GDM1 (cell line): ENCODE measurements around the gene CLPSL1.

ENCODE experiments used
- DNase-seq: peaks from one replicate; lab custom pipeline; 2025; lab: John Stamatoyannopoulos, UW

The CLPSL1 gene

DNA sequence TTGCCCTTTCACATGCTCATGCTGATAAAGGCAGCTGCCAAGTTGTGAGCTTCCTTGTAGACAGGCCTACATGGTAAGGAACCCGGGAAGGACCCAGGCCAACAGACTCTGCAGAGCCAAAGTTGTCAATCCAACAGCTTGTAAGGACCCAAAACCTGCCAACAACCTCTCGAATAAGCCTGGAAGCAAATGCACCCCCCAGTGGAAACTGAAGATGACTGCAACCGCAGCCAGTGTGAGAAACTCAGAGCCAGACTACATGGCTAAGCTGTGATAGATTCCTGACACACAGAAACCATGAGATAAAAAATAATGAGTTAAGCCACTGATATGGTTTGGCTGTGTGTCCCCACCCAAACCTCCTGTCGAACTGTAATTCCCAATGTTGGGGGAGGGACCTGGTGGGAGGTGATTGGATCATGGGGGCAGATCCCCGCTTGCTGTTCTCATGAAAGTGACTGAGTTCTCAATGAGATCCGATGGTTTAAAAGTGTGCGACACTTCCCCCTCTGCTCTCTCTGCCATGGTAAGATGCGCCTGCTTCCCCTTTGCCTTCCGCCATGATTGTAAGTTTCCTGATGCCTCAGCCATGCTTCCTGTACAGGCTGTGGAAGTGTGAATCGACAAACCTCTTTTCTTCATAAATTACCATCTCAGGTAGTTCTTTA, 23.2 kb upstream of the CLPSL1 start:
- no peak for DNase-seq

DNA sequence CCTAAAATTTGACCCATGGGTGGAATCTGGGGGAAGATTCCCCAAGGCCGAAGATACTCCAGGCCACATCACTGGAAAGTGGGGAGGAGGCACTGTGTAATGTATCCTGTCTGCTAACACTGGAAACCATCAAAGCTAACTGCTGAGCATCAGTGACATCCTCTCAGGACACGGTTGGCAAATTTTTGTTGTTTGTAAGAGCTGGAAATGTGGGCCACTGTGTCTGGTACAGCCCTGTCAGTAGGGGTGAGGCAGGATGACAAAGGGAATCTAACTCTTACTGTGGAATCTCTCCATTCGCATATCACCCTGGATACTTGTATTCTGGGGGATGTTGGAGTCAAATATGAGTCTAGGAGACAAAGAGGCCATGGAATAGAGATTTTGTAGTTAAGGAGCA, 21.4 kb upstream of the CLPSL1 start:
- no peak for DNase-seq

DNA sequence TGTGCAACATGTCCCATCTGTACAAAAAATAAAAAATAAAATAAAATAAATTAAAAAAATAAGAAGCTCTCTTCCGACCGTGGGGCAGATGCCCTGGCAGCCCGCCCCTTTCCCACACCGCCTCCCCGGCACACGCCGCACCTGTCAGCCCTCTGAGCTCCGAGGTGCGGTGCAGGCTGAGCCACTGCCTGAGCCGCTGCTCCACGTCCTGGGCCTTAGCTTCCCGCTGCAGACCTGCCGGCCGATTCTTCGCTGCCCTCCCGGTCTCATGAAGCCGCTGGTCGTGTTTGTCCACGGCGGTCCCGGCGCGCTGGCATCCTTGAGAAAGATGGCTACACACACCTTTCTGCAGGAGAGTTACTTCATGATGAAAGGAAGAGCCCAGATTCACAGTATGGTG, 15.1 kb upstream of the CLPSL1 start:
- no peak for DNase-seq

DNA sequence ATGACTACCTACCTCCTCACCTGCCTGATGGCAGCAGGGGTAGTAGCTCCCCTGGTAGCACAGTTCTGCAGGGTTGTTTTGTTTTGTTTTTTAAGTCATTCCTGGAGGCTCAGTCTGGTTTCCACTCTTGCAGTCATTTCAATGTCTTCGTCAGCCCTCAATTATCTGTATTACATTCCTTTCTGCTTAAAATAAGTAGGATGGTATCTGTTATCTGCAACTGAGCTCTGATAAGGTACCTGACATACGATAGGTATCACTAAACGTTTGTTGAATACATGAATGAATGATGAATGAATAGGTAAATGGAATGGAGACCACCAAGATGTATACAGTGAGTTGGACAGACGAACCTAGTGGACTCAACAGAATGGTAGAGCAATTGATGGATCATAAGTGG, 11.6 kb upstream of the CLPSL1 start:
- no peak for DNase-seq

DNA sequence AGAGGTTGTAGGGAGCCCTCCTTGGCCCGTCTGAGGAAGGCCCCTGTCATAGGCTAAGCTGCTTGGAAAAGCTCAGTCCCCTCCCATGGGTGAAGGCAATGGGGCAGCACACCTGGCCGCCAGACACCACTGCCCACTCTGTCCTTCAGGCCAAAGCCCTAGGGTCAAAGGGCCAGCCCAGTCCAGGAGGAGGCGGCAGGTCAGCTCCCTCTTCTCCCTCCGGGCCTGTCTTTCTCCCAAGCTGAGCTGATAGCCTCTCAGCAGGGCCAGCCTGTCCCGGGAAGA, 9.5 kb upstream of the CLPSL1 start:
- no peak for DNase-seq

DNA sequence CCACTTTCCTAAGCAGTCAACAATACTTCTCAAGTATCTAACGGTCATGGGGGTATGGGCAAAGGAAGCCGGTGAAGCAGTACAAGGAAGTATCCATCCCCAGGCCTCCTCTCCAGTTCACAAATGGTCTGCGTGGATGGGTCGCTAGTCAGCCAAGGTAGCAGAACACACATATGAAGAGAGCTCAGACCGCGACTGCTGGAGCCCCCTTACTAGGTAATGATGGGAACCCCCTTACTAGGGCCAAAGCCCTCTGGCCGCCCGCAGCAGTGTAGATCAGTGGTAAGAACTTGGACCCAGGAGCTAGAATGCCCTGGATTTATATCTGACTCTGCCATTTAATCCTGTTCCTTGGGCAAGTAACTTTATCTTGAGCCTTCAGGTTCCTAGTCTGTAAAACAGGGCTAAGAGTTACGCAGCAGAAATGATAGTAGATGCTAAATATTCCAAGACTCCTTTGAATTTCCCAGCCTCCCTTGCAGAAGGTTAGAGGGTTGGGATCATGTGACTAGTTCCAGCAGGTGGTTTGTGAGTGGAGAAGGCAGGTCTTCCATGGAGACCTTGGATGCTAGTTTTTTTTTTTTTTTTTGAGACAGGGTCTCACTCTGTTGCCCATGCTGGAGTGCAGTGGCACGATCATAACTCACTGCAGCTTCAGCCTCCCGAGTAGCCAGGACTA, 6.6 kb upstream of the CLPSL1 start:
- no peak for DNase-seq

DNA sequence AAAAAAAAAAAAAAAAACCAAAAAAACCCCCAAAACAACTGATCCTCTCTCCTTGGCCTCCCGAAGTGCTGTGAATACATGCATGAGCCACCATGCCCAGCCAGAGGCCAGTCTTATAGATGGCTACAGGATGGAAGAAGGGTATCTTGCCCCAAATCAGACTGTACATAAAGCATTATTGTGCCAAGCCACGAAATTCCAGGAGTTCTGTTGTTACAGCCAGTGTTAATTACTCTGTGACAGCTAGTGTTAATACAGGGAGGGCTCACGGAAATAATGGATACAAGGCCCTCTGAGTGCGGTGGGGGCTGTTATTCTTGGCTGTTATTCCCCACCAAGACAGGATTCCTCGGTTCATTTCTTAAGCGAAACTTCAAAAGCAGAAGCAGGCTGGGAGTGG, 5.8 kb upstream of the CLPSL1 start:
- DNase-seq: no peak

DNA sequence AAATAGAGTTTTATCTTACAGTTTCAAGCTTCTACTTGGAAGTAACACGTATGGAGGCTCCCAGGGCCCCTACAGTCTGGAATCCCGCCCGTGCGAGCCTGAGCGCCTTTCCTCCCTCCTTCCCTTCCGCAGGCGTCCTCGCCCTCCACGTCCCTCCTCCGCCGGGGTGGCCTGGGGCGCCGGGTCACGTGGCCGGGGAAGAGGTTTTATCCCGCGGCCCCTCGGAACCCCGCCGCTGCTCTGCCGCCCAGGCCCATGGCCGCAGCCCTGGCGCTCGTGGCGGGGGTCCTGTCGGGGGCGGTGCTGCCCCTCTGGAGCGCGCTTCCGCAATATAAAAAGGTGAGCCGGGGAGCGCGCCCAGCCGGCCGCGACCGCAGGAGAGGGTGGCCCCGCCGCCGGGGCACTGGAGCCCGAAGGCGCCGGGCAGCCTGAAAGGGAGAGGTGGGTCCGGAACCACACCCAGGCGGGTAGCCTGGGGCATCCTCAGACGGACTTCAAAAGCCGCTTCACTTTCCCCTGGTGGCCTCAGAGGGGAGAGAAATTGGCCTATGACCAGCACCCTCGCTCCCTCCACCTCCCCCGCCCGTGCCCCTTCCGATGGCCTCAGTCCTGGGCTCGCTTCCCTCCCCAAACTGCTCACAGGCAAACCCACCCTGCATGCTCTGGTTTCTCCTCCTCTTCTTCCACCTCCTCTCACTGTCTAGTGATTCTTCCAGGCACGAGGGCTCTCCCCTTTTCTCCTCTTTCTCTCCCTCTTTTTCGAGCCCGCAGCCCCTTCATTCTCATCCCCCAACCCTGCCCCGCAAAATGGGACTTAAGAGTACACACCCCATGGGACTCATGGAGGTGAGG, 4.2 kb upstream of the CLPSL1 start, which contains the start of gene CLPSL2:
CLPSL2 (plus strand) TSS at position 235 of the 852 bp plus-strand sequence; CDS start at position 256, 21 bp downstream.
- no peak for DNase-seq

DNA sequence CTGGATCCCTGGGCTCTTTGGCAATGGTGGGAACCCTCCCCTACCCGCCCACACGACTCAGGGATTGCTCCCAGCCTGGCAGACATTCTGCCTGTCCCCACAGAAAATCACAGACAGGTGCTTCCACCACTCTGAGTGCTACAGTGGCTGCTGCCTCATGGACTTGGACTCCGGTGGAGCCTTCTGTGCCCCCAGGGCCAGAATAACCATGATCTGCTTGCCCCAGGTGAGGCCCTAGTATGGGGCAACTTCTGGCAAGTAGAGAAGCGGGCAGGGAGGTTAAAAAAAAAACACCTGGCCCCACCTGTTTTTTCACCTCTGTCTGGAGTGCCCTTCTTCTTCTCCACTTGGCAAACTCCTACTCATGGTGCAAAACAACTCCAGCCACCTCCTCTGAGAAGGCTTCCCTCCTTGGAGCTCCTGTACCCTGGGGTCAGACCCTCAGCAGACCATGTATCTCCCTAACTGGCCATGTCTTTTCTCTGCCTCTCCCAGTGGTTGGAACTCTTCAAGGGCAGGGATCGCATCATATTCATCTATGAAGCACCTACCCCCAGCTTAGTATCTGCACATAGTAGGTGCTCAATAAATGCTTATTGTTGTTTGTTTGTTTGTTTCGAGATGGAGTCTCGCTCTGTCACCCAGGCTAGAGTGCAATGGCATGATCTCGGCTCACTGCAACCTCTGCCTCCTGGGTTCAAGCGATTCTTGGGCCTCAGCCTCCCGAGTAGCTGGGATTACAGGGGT, 3.3 kb upstream of the CLPSL1 start:
- DNase-seq: no peak

DNA sequence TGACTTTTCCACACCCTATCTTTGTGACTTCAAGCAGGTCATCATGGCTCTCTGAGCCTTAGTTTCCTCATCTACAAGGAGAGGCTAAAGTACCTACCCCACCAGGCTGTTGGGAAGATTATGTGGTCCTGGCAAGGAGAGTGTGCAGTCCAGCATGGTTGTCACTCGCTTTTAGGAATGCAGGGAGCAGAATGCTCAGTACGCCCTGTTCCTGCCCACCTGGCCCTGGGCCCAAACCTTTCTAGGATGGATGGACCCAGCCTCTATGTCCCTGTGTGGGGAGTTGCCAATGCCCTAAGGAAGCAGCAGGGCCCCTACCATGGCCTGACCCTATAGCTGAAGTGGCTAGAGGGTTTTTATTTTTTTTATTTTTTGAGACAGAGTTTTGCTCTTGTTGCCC, 2.4 kb upstream of the CLPSL1 start:
- no peak for DNase-seq

DNA sequence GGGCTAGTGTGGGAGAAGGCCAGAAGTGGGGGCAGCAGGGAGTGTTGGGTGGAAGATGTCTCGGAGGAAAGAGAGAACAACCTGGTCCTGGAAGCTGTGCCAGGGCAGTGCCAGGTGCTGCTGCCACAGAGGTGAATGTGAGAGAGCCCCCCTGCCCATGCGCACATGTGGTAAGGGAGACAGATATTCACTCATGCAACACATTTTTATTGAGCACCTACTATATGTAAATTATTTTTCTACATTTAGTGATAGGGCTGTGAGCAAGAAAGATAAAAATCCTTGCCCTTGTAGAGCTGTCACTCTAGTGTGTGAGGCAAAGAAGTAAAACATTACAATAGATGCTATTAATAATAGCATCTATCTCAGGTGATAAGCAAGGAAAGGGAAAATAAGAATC, 471 bp downstream of the CLPSL1 start:
- no peak for DNase-seq

DNA sequence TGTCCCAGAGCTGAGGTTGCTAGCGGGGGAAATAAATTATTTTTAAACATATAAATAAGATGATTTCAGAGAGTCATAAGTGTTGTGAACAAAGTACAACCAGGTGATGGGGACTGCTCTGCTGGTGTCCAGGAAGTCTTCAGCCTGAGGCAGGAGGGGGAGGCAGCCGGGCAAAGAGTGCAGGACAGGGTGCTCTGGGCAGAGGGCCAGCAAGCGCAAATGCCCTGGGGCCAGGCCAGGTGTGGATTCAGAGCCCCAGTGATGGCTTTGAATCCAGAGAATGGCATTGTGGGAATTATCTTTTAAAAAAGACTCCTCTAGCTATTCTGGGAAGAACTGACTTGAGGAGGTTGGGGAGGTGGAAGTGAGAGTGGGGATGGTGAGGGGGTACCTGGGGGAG, 1.6 kb downstream of the CLPSL1 start:
- DNase-seq: no peak

DNA sequence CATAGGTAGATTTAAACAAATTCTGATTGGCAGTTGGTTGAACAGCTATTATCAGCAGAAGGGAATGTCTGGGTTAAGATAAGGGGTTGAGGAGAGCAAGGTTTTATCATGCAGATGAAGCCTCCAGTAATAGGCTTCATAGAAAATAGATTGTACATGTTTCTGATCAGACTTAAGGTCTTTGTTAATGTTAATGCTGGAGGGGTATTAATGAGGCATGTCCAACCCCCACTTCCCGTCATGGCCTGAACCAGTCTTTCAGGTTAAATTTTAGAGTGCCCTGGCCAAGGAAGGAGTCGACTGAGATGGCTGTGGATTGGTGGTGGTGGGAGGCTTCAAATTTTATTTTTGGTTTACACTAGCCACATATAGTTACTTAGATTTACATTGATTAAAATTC, 3.4 kb downstream of the CLPSL1 start:
- no peak for DNase-seq

DNA sequence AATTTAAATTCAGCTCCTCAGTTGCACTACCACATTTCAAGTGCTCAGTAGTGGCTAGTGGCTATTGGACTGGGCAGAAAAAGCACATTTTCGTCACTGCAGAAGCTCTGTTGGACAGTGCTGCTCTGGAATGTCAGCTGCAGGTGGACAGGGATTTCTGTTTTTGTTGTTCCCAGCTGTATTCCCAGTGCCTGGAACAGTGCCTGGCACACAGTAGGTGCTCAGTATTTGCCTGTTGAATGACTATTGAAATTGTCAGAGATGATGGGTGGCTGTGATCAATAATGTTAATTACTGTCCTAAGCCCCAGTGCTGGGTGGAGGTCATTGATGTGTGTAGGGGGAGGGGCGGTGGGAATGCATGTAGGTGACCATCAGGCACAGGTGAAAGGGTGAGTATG, 5.5 kb downstream of the CLPSL1 start:
- DNase-seq: no peak

DNA sequence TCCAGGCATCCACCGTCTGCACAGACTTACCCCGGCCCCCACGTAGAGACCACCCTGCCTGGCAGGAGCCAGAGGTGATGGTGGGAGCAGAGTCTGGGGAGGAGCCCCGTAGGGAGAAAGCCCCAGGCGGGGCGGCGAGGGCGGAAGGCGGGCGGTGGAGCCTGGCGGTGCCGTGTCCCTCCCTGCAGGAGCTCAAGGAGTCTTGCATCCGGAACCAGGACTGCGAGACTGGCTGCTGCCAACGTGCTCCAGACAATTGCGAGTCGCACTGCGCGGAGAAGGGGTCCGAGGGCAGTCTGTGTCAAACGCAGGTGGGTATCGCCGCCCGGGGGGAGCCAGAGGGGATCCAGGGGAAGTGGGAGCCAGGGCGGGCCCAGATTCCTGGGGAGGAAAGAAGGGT, 6.0 kb downstream of the CLPSL1 start:
- no peak for DNase-seq

DNA sequence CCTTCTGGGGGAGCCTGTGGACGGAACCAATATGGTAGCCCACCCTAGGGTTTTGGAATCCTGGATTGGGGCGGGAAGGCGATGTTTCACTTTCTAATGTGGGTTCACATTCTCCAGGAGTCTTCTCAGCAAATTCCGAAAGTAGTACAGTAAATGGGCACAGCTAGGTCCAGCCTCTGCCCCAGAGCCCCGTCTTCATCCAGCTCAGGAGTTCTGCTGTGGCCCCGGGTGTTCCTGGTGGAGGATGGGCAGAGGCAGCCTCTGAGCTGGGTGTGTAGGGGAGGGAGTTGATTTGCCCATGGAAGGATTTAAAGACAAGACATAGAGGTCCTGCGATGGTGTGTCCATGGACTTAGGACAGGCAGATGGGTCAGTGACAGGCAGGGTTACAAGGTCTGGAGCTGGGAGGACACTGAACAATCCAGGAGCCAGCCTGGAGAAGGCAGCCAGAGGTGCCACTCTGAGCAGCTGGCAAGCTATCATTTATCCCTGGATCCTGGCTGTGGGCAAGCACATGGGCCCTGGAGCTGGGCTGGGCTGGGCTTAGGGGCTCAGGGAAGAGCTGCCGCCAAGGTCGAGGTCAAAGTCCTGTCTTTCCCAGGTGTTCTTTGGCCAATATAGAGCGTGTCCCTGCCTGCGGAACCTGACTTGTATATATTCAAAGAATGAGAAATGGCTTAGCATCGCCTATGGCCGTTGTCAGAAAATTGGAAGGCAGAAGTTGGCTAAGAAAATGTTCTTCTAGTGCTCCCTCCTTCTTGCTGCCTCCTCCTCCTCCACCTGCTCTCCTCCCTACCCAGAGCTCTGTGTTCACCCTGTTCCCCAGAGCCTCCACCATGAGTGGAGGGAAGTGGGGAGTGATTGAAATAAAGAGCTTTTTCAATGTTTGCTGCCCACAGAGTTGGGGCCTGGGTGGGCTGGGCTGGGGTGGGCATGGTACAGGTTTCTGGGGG, 6.7 kb downstream of the CLPSL1 start:
- no peak for DNase-seq

DNA sequence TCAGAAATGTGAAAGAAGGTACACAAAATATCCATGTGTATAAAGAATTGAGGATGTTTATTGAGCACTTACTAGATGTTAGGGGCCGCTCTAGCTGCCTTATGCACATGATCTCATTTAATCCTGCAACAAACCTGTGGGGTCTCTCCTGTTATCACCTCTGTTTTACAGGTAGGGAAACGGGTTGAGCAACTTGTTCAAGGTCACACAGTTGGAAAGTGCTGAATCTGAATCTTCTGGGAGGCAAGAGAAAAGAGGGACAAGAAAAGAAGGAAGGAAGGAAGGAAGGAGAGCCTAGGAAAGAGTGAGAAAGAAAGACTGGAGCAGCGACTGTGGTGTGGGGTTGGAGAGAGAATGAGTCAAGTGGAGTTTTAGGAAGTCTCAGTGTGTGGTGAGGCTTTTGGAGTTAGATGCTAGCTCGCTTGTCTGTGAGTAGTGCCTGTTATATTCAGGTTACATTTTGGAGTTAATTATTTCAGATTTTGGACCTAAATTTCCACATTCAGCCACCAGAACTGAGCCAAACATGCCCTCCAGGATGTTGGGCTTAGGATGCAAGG, 7.7 kb downstream of the CLPSL1 start:
- no peak for DNase-seq

DNA sequence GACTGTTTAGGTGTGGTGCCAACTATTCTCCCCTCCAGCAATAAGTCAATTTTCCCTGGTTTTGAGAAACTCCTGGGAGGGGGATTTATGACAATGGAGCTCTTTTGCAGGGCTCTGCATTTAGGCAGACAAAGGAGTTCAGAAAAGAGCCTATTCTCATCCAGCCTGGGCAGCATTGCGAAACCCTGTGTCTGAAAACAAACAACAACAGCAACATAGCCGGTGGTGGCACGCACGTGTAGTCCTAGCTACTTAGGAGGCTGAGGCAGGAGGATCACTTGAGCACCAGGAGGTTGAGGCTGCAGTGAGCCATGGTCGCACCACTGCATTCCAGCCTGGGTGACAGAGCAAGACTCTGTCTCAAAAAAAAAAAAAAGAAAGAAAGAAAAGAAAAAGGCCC, 9.9 kb downstream of the CLPSL1 start:
- DNase-seq: no peak

DNA sequence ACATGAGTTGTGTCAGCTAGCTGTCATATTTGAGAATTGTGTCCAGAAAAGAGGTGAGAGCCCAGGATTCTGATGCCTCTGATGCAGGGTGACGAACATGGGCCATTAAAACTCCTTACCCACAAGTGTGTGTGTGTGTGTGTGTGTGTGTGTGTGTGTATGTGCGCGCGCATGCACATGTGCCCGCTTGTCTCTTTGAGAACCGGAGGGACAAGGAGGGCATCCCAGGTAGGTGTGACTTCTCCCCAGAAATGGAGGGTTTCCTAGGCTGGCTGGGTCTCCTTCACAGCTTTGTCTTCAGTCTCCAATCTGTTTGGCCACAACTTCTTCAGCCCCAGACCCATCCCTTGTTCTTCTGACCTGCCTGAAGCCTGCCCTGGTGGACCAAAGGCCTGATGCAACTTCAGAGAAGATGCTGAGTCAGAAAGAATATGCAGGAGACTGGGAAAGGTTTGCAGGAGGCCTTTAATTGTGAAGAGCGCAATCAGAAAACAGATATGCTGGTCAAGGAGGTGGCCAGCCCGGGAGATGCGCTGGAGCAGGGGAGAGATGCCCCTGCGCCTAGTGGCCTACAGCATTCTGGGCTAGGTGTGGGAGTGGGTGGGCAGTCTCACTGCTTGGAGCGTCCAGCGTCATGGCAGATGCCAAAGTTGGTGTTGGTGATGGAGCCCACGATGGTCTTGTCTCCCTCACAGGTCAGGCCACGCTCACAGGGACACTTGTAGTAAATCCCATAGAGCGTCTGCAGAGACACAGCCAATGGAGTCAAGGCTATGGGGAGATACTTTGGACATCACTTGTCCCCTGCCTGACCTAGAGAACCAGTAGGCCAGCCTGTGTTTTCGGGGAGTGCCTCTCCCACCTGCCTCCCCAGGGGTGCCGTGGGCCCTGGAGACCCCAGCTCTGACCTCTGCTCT, 14.0 kb downstream of the CLPSL1 start:
- no peak for DNase-seq
